GM12891 (cell line): ENCODE measurements around the gene SLC39A5.

ENCODE experiments used
- POLR2A ChIP-seq: IDR thresholded peaks from 2 replicates; pipeline ENCODE4 v1.6.1; 2011; ENCODE audit warnings: low read depth, low read length, control low read depth
- POLR2AphosphoS5 ChIP-seq: IDR thresholded peaks from 2 replicates; pipeline ENCODE4 v1.6.1; 2011; ENCODE audit warnings: low read depth, low read length, control low read depth
- TAF1 ChIP-seq: IDR thresholded peaks from 2 replicates; pipeline ENCODE4 v1.6.1; 2011; ENCODE audit warnings: low read depth, low read length, control low read depth

GRCh38 chr12:56189918-56190694 is 39.7 kb upstream of the SLC39A5 start:
- peak; percentile 32; the same call in 1 of the 2 replicates for TF ChIP-seq POLR2AphosphoS5
- TF ChIP-seq POLR2A = no peak
- no peak for TF ChIP-seq TAF1
